Measurements from ENCODE around the gene TFE3.

DNA sequence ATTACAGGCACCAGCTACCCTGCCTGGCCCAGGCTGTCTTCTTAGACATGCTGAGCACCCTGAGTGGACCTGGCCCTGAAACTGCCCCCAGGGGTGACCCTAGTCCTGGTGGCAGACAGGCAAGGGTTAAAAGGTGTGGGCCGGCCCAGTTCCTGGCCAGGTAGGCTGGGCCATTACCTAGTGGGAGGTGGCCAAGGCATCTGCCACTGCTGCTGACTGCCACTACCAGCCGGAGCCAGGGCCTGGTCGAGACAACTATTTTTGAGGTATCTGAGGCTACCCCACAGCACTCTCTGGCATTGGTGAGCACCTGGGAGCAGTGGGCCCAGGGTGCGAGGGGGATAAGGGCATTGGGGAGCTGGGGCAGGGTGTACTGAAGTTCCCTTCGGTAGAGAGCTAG, 15.6 kb upstream of the TFE3 start, which contains the start of gene CCDC120:
- TF ChIP-seq, protein P1, sequence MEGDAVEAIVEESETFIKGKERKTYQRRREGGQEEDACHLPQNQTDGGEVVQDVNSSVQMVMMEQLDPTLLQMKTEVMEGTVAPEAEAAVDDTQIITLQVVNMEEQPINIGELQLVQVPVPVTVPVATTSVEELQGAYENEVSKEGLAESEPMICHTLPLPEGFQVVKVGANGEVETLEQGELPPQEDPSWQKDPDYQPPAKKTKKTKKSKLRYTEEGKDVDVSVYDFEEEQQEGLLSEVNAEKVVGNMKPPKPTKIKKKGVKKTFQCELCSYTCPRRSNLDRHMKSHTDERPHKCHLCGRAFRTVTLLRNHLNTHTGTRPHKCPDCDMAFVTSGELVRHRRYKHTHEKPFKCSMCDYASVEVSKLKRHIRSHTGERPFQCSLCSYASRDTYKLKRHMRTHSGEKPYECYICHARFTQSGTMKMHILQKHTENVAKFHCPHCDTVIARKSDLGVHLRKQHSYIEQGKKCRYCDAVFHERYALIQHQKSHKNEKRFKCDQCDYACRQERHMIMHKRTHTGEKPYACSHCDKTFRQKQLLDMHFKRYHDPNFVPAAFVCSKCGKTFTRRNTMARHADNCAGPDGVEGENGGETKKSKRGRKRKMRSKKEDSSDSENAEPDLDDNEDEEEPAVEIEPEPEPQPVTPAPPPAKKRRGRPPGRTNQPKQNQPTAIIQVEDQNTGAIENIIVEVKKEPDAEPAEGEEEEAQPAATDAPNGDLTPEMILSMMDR (IDR thresholded peaks at IDR 0.05): no peak
- TF ChIP-seq POLR2A (IDR thresholded peaks at IDR 0.05): no peak

All from heart left ventricle (tissue), 13 donors.